Measurements from ENCODE around the gene TM9SF1.
A peak's percentile ranks its signal among the peaks of the same experiment; 100 is the strongest.

TM9SF1 gene

DNA sequence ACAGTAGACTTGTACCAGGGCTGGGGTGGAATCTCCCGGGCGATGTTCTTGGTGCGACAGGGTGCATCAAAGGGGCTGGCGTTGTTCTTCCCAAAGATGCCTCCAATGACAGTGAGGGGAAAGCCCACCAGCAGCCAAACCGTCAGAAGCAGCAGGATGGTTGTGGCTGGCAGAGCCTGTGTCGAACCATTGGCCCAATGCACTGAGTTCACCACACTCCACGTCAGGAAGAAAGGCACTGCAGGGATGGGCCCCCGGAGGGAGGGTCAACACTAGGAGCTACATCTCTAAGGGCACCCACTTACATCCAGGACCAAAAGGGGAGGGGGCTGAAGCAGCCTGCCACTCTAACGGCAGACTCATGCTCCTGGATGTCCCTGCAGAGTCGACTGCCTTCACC lies 4.8 kb downstream of the TM9SF1 start:
- DNase-seq (ENCODE audit: low read depth): no peak
- TF ChIP-seq, protein P1, sequence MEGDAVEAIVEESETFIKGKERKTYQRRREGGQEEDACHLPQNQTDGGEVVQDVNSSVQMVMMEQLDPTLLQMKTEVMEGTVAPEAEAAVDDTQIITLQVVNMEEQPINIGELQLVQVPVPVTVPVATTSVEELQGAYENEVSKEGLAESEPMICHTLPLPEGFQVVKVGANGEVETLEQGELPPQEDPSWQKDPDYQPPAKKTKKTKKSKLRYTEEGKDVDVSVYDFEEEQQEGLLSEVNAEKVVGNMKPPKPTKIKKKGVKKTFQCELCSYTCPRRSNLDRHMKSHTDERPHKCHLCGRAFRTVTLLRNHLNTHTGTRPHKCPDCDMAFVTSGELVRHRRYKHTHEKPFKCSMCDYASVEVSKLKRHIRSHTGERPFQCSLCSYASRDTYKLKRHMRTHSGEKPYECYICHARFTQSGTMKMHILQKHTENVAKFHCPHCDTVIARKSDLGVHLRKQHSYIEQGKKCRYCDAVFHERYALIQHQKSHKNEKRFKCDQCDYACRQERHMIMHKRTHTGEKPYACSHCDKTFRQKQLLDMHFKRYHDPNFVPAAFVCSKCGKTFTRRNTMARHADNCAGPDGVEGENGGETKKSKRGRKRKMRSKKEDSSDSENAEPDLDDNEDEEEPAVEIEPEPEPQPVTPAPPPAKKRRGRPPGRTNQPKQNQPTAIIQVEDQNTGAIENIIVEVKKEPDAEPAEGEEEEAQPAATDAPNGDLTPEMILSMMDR (IDR thresholded peaks at IDR 0.05; ENCODE audit: low read length, missing control alignments): no peak
- no peak overlapping the region for H3K4me3 ChIP-seq (replicated peaks; ENCODE audit: low read depth, low read length)

DNA sequence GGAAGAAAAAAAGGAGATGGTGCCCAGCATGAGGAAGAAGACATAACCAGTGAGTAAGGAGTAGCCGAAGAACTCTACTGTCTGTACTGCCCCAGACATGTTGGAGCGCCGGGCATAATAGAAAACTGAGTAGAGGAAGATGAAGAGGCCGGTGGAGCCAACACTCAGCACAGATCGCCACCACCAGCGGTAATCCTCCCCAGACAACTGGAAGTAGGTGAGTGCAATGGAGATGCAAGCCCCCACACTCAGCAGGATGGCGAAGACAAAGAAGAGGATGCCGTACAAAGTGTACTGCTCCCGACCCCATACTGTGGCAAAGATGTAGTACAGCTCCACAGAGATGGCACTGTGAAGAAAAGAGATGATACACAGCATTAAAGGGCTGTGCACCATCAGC lies 5.8 kb downstream of the TM9SF1 start:
- TF ChIP-seq, protein P1 (IDR thresholded peaks at IDR 0.05; ENCODE audit: low read length, missing control alignments): no peak
- H3K4me3 ChIP-seq (replicated peaks; ENCODE audit: low read depth, low read length): no peak overlapping the region
- DNase-seq (ENCODE audit: low read depth): no peak

DNA sequence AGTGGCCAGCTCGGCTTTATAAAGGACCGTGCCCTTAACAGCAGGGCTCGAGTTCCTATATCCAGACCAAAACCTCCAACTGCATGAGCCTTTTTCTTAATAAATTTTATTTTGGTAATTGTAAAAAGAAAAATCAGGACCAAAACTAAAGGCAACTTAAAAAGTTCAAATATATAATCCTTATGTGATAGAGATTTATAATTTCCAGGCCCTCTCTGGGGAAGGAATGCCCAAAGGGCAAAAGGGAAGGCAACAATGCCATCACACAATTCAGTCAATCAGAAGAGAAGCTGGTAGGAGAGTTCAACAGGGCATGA lies 6.2 kb downstream of the TM9SF1 start:
- peak overlapping the region; percentile 80 for H3K4me3 ChIP-seq (replicated peaks; ENCODE audit: low read depth, low read length)
- TF ChIP-seq, protein P1 (IDR thresholded peaks at IDR 0.05; ENCODE audit: low read length, missing control alignments): no peak
- no peak for DNase-seq (ENCODE audit: low read depth)

- TF ChIP-seq, protein P1 (IDR thresholded peaks at IDR 0.05; ENCODE audit: low read length, missing control alignments): no peak
- H3K4me3 ChIP-seq (replicated peaks; ENCODE audit: low read depth, low read length): peak within 1 kb of the TSS; percentile 80
- DNase-seq (ENCODE audit: low read depth): peak; percentile 99
Measured at GRCh38 chr14:24188251-24189058, 6.8 kb downstream of the TM9SF1 start, which contains the start of gene IPO4. TSS of gene IPO4 (minus strand) at chr14:24188816. CDS start at chr14:24188787, 29 bp downstream.

DNA sequence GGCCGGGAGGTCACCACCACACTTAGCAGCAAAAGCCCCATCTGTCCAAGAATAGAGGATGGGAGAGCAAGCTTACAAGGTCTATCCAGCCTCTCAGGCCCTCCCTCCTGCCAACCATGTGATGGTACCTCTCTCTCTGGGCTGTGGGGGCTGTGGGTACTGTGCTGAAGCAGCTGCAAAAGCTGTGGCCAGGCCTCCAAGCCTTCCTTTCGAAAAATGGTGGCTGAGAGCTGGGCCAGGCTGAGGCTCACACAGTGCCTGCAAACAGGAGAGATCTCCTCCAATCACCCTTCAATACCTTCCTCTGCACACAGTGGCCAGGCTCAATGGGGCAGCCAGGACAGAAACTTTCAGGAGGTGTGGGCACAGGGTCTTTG lies 7.7 kb downstream of the TM9SF1 start:
- peak overlapping the region; percentile 80 for H3K4me3 ChIP-seq (replicated peaks; ENCODE audit: low read depth, low read length)
- TF ChIP-seq, protein P1 (IDR thresholded peaks at IDR 0.05; ENCODE audit: low read length, missing control alignments): no peak
- DNase-seq (ENCODE audit: low read depth): no peak

DNA sequence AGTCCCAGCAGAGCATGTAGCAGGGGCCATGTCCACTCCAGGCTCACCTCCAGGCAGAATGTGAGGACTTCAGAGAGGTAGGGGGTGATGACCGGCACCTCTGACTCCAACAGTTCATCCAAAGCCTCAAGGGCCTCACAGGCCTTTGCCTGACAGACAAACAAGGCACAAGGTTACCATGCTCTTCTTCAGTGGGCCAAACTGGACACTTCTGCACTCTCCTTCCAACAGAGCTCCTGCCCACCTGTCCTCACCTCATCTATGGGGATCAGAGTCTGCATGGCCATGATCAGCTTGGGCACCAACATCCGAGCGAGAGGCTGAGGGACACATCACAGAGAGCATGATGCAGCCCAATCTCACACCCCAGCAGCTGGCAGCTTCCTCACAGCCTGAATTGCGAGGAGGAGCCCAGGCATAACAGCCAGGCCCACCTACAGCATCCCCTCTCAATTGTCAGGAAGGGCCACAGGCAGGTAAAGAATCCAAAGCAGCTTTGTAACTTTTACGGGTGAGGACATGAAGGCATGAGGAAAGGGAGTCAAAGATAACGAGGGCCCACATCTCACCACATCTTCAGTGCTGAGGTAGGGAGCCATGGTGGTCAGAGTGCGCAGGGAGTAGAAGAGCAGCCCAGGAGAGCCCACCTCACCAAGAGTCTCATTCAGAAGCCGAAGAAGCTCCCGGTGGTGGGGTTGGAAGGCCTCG lies 8.3 kb downstream of the TM9SF1 start:
- TF ChIP-seq, protein P1 (IDR thresholded peaks at IDR 0.05; ENCODE audit: low read length, missing control alignments): no peak
- no peak overlapping the region for H3K4me3 ChIP-seq (replicated peaks; ENCODE audit: low read depth, low read length)
- no peak for DNase-seq (ENCODE audit: low read depth)

Measured in fibroblast of pulmonary artery (primary cell).